H9 (cell line): ENCODE measurements around the gene KRT86. TPM values are rescaled to one million over a fixed set of nuclear protein-coding genes. Genes with fewer than 3 reads are reported as not detected.

Experiments
- DNase-seq: peaks from one replicate; pipeline ENCODE4 v3.0.0-alpha.2; 2017
- H2AFZ ChIP-seq: one replicate; pipeline ENCODE4 v1.6.1; 2013; ENCODE audit warnings: mild to moderate bottlenecking, low read length, control low read depth, moderate library complexity
- H2AK5ac ChIP-seq: 2 replicates; pipeline ENCODE4 v1.6.1; 2013; ENCODE audit warnings: low read length, control low read depth, mixed read lengths; ENCODE audit not compliant: insufficient read length
- H2BK120ac ChIP-seq: one replicate; pipeline ENCODE4 v1.6.1; 2013; ENCODE audit warnings: low read depth, mild to moderate bottlenecking, low read length, control low read depth, inconsistent platforms; ENCODE audit not compliant: poor library complexity, severe bottlenecking
- H2BK12ac ChIP-seq: 2 replicates; pipeline ENCODE4 v1.6.1; 2013; ENCODE audit warnings: low read length, control low read depth, mixed read lengths, low read depth; ENCODE audit not compliant: insufficient read length
- H2BK15ac ChIP-seq: 2 replicates; pipeline ENCODE4 v1.6.1; 2013; ENCODE audit warnings: low read depth, low read length, control low read depth
- H2BK20ac ChIP-seq: one replicate; pipeline ENCODE4 v1.6.1; 2013; ENCODE audit warnings: low read depth, mild to moderate bottlenecking, low read length, control low read depth, inconsistent platforms; ENCODE audit not compliant: poor library complexity, severe bottlenecking
- H2BK5ac ChIP-seq: 2 replicates; pipeline ENCODE4 v1.6.1; 2013; ENCODE audit warnings: low read length, control low read depth, mixed read lengths; ENCODE audit not compliant: insufficient read length
- H3K14ac ChIP-seq: 2 replicates; pipeline ENCODE4 v1.6.1; 2013; ENCODE audit warnings: low read length, control low read depth; ENCODE audit not compliant: insufficient read depth
- H3K18ac ChIP-seq: 2 replicates; pipeline ENCODE4 v1.6.1; 2013; ENCODE audit warnings: low read depth, mild to moderate bottlenecking, mixed read lengths, low read length, control low read depth; ENCODE audit not compliant: insufficient read length
- H3K23ac ChIP-seq: 2 replicates; pipeline ENCODE4 v1.6.1; 2013; ENCODE audit warnings: low read length, control low read depth, mixed read lengths, low read depth; ENCODE audit not compliant: insufficient read length
- H3K23me2 ChIP-seq: 2 replicates; pipeline ENCODE4 v1.6.1; 2013; ENCODE audit warnings: low read depth, mild to moderate bottlenecking, mixed read lengths, low read length, control low read depth; ENCODE audit not compliant: insufficient read length, poor library complexity, severe bottlenecking
- H3K27ac ChIP-seq: 2 replicates; pipeline ENCODE4 v1.5.1; 2013; ENCODE audit warnings: low read length, control low read depth, mixed read lengths, low read depth; ENCODE audit not compliant: insufficient read length
- H3K27me3 ChIP-seq: 2 replicates; pipeline ENCODE4 v1.6.1; 2013; ENCODE audit warnings: low read length, control low read depth, inconsistent platforms; ENCODE audit not compliant: insufficient read depth
- H3K4ac ChIP-seq: 2 replicates; pipeline ENCODE4 v1.6.1; 2013; ENCODE audit warnings: low read depth, mild to moderate bottlenecking, control low read depth, inconsistent platforms, low read length, moderate library complexity
- H3K4me1 ChIP-seq: 2 replicates; pipeline ENCODE4 v1.6.1; 2013; ENCODE audit warnings: low read length, control low read depth, inconsistent platforms; ENCODE audit not compliant: insufficient read depth
- H3K4me2 ChIP-seq: 2 replicates; pipeline ENCODE4 v1.6.1; 2013; ENCODE audit warnings: low read length, control low read depth, mixed read lengths; ENCODE audit not compliant: insufficient read length, insufficient read depth
- H3K56ac ChIP-seq: 2 replicates; pipeline ENCODE4 v1.6.1; 2013; ENCODE audit warnings: low read depth, mild to moderate bottlenecking, mixed read lengths, low read length, control low read depth; ENCODE audit not compliant: insufficient read length
- H3K79me1 ChIP-seq: 2 replicates; pipeline ENCODE4 v1.6.1; 2013; ENCODE audit warnings: low read depth, mild to moderate bottlenecking, moderate library complexity, low read length, control low read depth, inconsistent platforms; ENCODE audit not compliant: insufficient read depth, poor library complexity, severe bottlenecking
- H3K79me2 ChIP-seq: 2 replicates; pipeline ENCODE4 v1.6.1; 2013; ENCODE audit warnings: low read length, control low read depth, inconsistent platforms; ENCODE audit not compliant: insufficient read depth
- H3K9ac ChIP-seq: 2 replicates; pipeline ENCODE4 v1.6.1; 2013; ENCODE audit warnings: low read length, control low read depth, mixed read lengths; ENCODE audit not compliant: insufficient read length; ENCODE audit errors: extremely low read depth
- H3K9me3 ChIP-seq: one replicate; pipeline ENCODE4 v1.6.1; 2013; ENCODE audit warnings: low read depth, low read length, inconsistent platforms; ENCODE audit not compliant: control insufficient read depth
- H3T11ph ChIP-seq: one replicate; pipeline ENCODE4 v1.6.1; 2013; ENCODE audit warnings: mild to moderate bottlenecking, low read length, control low read depth, inconsistent platforms
- H4K20me1 ChIP-seq: one replicate; pipeline ENCODE4 v1.6.1; 2013; ENCODE audit not compliant: control insufficient read depth, insufficient read length, insufficient read depth
- H4K5ac ChIP-seq: 2 replicates; pipeline ENCODE4 v1.6.1; 2013; ENCODE audit warnings: low read depth, mild to moderate bottlenecking, mixed read lengths, low read length, control low read depth; ENCODE audit not compliant: insufficient read length
- H4K8ac ChIP-seq: replicated peaks from 2 replicates; pipeline ENCODE4 v1.6.1; 2013; ENCODE audit warnings: low read length, control low read depth, mixed read lengths, low read depth; ENCODE audit not compliant: insufficient read length
- H4K91ac ChIP-seq: 2 replicates; pipeline ENCODE4 v1.6.1; 2013; ENCODE audit warnings: low read depth, mild to moderate bottlenecking, moderate library complexity, mixed read lengths, low read length, control low read depth; ENCODE audit not compliant: insufficient read length
- H3K27ac Mint-ChIP-seq, 3 experiments: 2 replicates in 2 of 3; 3 replicates in 1 of 3; pipeline ENCODE4 v1.8.0; 2020 to 2021; ENCODE audit warnings: mixed read lengths in 3 of 3, mild to moderate bottlenecking in 1 of 3, moderate library complexity in 1 of 3
- H3K27me3 Mint-ChIP-seq: 2 replicates; pipeline ENCODE4 v1.8.0; 2021; ENCODE audit warnings: low read depth, mild to moderate bottlenecking, moderate library complexity, mixed read lengths
- H3K36me3 Mint-ChIP-seq, 3 experiments: 2 replicates in 2 of 3; 3 replicates in 1 of 3; pipeline ENCODE4 v1.8.0; 2020 to 2021; ENCODE audit warnings: low read depth in 3 of 3, mixed read lengths in 3 of 3; ENCODE audit not compliant: insufficient read depth in 1 of 3
- H3K4me1 Mint-ChIP-seq, 2 experiments: 2 replicates each; pipeline ENCODE4 v1.8.0; 2020; ENCODE audit warnings: mixed read lengths in 2 of 2
- H3K4me3 Mint-ChIP-seq, 2 experiments: 2 replicates in 1 of 2; 3 replicates in 1 of 2; pipeline ENCODE4 v1.8.0; 2020 to 2021; ENCODE audit warnings: mild to moderate bottlenecking in 2 of 2, mixed read lengths in 2 of 2, moderate library complexity in 1 of 2
- H3K9me3 Mint-ChIP-seq, 2 experiments: 2 replicates in 1 of 2; 3 replicates in 1 of 2; pipeline ENCODE4 v1.8.0; 2020; ENCODE audit warnings: mild to moderate bottlenecking in 2 of 2, mixed read lengths in 2 of 2, moderate library complexity in 1 of 2
- CTCF ChIP-seq: fragments of 200-600 bp; sonication (generic); conservative IDR thresholded peaks from 3 replicates; pipeline ENCODE4 v1.8.0; 2021; ENCODE audit warnings: antibody characterized with exemption, mild to moderate bottlenecking
- WGBS: extraction: QIAGEN DNeasy Blood & Tissue Kit; methylation state at CpG from one replicate; pipeline ENCODE4 v1.1.7; 2013; ENCODE audit warnings: missing lambda C conversion rate, low lambda C conversion rate, mixed read lengths; ENCODE audit not compliant: insufficient read length; ENCODE audit errors: extremely low coverage; 5-methylcytosine and 5-hydroxymethylcytosine counted together
- total RNA-seq: library from RNA; stranded (reverse); gene quantifications from 2 replicates; pipeline ENCODE4 v1.2.1, GENCODE V29; 2021

Gene KRT86
- total RNA-seq, 1 experiment from 2014 or later: not detected

DNA sequence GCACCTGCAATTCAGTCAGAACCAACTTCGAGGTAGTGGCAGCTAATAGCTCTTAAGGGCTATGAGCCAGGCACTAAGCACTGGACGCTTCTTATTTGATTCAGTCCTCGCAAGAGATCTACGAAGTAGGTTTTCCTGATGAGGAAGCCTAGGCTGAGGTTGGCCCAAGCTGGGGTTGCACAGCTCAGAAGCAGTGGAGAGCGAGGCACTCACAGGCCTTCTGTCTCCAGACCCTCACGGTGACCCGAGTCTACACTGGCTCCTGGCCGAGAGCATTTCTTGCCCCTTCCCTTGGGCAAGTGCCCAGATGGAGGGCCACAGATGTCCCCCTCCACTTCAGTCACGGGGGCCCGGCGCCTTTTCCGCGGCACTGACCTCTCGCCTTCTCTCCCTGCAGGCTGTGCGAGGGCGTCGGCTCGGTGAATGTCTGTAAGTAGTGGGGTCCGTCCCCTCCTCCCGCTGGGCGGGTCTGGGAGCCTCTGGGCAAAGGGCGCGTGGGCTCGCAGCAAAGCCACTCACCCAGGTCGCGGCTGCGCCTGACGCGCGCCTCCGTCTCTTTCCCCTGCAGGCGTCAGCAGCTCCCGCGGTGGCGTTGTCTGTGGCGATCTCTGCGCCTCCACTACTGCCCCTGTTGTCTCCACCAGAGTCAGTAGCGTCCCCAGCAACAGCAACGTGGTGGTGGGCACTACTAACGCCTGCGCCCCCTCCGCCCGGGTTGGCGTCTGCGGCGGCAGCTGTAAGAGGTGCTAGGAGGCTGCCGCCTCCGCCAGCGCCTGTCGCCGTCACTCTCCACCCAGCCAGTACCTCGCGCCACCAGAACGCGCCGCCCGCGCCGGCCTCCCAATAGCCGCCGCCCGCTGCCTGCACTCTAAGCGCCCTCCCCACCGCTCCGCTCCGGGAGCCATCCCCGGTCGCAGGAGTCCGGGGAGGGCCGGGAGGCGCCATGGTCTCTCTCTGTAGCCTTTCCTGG, 33.7 kb downstream of the KRT86 start:
- no peaks in the 10 kb centered on the region for H3K79me2 ChIP-seq
- no peak overlapping the region for H3K27ac Mint-ChIP-seq
- no peak overlapping the region for H3K4ac ChIP-seq
- no peaks in the 10 kb centered on the region for H3K79me1 ChIP-seq
- no peaks in the 10 kb centered on the region for H3K9me3 Mint-ChIP-seq
- no CpG with 5 or more reads among the region's 71 CpGs for WGBS
- no peak overlapping the region for H3K9ac ChIP-seq
- H4K5ac ChIP-seq: no peak overlapping the region
- H3K4me1 Mint-ChIP-seq: peaks cover 11 to 14% of the 10 kb centered on the region in 2 experiments
- no peak overlapping the region for H3K18ac ChIP-seq
- peak overlapping the region; percentile 47; the same call in 1 of the 2 replicates for H3K14ac ChIP-seq
- no peaks in the 10 kb centered on the region for H3K9me3 ChIP-seq
- no peak overlapping the region for H2AFZ ChIP-seq
- no peak overlapping the region for H4K91ac ChIP-seq
- H4K20me1 ChIP-seq: no peaks in the 10 kb centered on the region
- peaks cover 9% of the 10 kb centered on the region for H3K23me2 ChIP-seq
- no peak overlapping the region for H2BK12ac ChIP-seq
- H3K27me3 Mint-ChIP-seq: peaks cover 77% of the 10 kb centered on the region
- H2AK5ac ChIP-seq: no peak overlapping the region
- no peak overlapping the region for H3K56ac ChIP-seq
- peaks cover 13% of the 10 kb centered on the region; the same call in 1 of the 2 replicates for H3K27me3 ChIP-seq
- no peak overlapping the region for H2BK20ac ChIP-seq
- H3T11ph ChIP-seq: no peak overlapping the region
- peak overlapping the region; percentile 63 for H3K4me2 ChIP-seq
- H3K27ac ChIP-seq: no peak overlapping the region
- no peak overlapping the region for H4K8ac ChIP-seq
- no peak overlapping the region for H2BK15ac ChIP-seq
- H3K23ac ChIP-seq: no peak overlapping the region
- no peaks in the 10 kb centered on the region for H3K36me3 Mint-ChIP-seq
- peak; percentile 28 for TF ChIP-seq CTCF
- peak overlapping the region; percentile 63 to 73 for H3K4me3 Mint-ChIP-seq
- DNase-seq: peak; percentile 84
- no peaks in the 10 kb centered on the region; the same call in 1 of the 2 replicates for H3K4me1 ChIP-seq
- no peak overlapping the region for H2BK5ac ChIP-seq
- no peak overlapping the region for H2BK120ac ChIP-seq
